GM18517 (cell line): ENCODE measurements around the gene CPED1.

ENCODE experiments used
- ATAC-seq: cut with Tn5 transposase; IDR thresholded peaks from one replicate; pipeline ENCODE4 v1.9.1; 2021; ENCODE audit warnings: mild to moderate bottlenecking, moderate library complexity; ENCODE audit not compliant: unreplicated experiment

Gene CPED1

DNA sequence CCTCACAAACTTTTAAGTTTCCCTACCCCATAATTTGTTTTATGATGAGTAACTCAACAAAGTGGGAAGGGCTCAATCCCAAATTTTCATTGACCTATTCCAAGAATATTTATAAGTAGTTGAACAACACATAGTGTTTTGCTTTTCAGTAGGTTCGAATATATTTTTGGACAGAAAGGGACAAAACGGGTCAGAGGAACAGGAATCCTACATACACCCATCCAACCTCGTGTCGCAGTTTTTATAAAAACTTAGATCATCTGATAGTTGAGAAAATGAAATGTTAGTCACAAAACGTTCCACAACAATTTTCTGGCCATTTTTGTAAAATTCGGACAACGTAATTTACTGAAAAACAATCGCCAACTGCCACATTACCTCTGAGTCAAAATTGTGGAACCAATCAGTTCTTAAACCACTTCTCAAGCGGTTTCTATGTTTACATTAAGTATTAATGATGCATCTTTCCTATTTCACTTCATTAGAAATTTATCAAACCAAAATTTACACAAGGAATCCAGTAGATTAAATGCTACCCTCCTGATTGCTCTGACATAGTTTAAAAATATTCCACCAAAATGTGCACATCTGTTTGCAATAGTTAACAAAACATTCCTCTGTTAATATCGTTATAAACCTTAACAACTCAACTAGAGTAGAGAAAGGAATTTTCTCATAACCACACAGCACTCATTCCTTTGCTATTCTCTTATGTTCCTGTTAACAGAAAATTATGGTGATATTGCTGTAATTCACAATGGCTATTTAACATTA lies 346.6 kb downstream of the CPED1 start:
- ATAC-seq: no peak

DNA sequence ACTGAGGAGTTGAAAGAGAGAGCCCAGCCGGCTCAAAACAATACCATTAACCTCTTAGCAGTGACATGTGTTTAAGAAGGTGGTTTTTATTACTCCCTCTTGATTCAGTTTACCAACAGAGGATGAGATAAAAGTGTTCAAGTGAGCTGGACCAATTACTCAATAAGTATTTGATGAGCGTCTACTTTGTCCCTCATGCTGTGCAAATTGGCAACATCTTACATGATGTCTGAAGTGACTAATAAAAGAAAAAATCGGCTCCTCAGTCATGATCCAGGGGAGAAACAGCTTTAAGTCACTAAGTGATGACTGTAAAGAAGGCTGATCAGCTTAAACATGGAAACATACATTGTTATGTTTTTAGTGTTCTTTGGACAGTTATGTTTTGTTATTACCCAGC lies 348.1 kb downstream of the CPED1 start:
- no peak for ATAC-seq

DNA sequence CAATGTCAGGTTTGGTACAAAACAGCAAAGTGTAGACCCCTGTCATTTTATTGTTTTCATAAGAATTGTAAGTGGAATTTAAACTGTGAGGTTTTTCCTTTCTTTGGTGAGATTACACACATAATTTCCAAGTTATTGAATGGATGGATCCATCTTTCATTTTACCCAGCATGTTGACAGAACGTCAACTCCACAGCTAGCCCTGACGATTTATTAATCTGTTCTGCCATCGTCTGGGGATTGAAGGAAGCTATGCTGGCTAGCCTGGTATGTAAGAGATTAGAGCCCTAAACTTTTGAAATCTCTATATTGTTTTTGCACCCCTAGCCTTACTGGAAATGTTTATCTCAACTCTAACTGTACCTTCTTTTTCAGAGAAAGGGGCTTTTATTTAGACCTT lies 348.9 kb downstream of the CPED1 start:
- no peak for ATAC-seq

- no peak for ATAC-seq
Observed at GRCh38 chr7:121339082-121339481, 350.6 kb downstream of the CPED1 start.

GRCh38 chr7:121341933-121342332 lies 353.4 kb downstream of the CPED1 start:
- ATAC-seq: no peak

DNA sequence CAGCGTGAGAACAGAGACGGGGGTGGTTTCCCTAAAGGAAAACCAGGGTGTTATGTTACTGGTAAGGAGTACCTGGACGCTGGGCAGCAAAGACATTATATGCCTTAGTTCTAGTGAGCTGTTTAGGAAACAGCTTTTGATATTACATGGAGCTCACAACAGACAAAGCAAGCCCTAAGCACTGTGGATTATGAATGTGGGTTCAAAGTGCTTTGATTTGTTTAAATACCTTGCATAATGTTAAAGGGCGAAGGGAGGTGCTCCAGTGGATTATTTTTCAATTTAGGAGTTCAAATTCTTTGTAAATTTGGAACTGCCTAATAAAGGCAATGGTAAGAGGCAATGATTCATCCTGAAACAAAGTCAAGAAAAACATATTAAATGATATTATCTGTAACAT lies 354.1 kb downstream of the CPED1 start:
- no peak for ATAC-seq

GRCh38 chr7:121343302-121343701 lies 354.8 kb downstream of the CPED1 start:
- no peak for ATAC-seq

DNA sequence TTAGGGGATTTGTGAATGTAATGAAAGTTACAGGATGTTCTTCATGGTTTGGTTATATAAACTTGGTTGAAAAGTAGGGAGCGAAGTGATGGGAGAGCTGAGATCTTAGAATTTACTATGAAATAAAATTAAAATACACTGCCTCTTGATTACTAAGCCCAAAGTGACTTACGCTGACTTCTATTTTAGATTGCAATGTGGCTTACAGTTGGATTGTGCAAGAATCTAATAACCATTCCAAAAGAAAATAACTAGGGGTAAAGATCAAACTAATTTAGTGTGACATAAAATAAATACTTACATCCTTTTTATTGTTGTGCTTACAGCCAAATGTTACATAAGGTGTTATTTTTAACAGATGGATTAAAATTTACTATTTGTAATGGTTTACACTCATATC lies 355.6 kb downstream of the CPED1 start:
- ATAC-seq: no peak

DNA sequence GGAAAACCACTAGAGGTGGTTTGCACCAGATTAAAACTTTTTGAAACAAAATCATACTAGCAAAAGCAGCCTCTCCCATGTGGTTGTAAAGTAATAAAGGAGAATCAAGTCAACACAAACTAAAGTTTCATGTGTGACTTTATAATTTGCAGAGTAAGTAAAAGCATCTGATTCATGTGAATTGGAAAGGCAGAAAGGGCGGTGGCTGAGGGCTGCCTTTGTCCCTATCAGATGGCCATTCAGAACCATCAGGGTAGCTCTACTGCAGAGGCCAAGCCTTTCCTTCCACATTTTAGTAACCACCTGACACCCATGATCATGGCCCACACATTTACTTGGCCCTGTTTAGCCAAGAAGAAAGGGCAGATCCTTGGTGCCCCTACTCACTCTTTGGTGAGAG lies 356.0 kb downstream of the CPED1 start:
- ATAC-seq: no peak
